Endodermal cell (in vitro differentiated cells): ENCODE results near the gene TMEM190. TPM values are rescaled to one million over a fixed set of nuclear protein-coding genes. Genes with fewer than 3 reads are reported as not detected.
A peak's percentile ranks its signal among the peaks of the same experiment; 100 is the strongest.

Source experiments
- DNase-seq: peaks from one replicate; pipeline ENCODE4 v3.0.0-alpha.2; 2017
- H3K27ac ChIP-seq: 2 replicates; pipeline ENCODE4 v1.5.1; 2013; ENCODE audit warnings: mild to moderate bottlenecking, low read depth, low read length, moderate library complexity
- H3K27me3 ChIP-seq: 2 replicates; pipeline ENCODE4 v1.6.1; 2013; ENCODE audit warnings: mild to moderate bottlenecking, low read length, moderate library complexity; ENCODE audit not compliant: insufficient read depth, control insufficient read depth, poor library complexity, severe bottlenecking
- H3K36me3 ChIP-seq: 2 replicates; pipeline ENCODE4 v1.7.0; 2013; ENCODE audit warnings: mild to moderate bottlenecking, low read length, moderate library complexity; ENCODE audit not compliant: control insufficient read depth, insufficient read depth
- H3K4me1 ChIP-seq: one replicate; pipeline ENCODE4 v1.7.0; 2013; ENCODE audit warnings: low read length; ENCODE audit not compliant: control insufficient read depth, insufficient read depth
- H3K4me3 ChIP-seq: 2 replicates; pipeline ENCODE4 v1.5.1; 2013; ENCODE audit warnings: mild to moderate bottlenecking, low read length, moderate library complexity
- H3K9ac ChIP-seq: 2 replicates; pipeline ENCODE4 v1.6.1; 2013; ENCODE audit warnings: mild to moderate bottlenecking, low read length, moderate library complexity; ENCODE audit not compliant: poor library complexity, severe bottlenecking; ENCODE audit errors: extremely low read depth
- H3K9me3 ChIP-seq: 2 replicates; pipeline ENCODE4 v1.6.1; 2013; ENCODE audit warnings: mild to moderate bottlenecking, low read length, moderate library complexity; ENCODE audit not compliant: control insufficient read depth
- H3K27ac Mint-ChIP-seq: 2 replicates; pipeline ENCODE4 v1.8.0; 2020; ENCODE audit warnings: mixed read lengths
- H3K27me3 Mint-ChIP-seq: 2 replicates; pipeline ENCODE4 v1.8.0; 2021; ENCODE audit warnings: mild to moderate bottlenecking, mixed read lengths; ENCODE audit not compliant: insufficient read depth
- H3K36me3 Mint-ChIP-seq: 2 replicates; pipeline ENCODE4 v1.8.0; 2020; ENCODE audit warnings: low read depth, mixed read lengths
- H3K4me1 Mint-ChIP-seq: 2 replicates; pipeline ENCODE4 v1.8.0; 2020; ENCODE audit warnings: mixed read lengths
- H3K4me3 Mint-ChIP-seq: 2 replicates; pipeline ENCODE4 v1.8.0; 2020; ENCODE audit warnings: mild to moderate bottlenecking, moderate library complexity, mixed read lengths
- H3K9me3 Mint-ChIP-seq: 2 replicates; pipeline ENCODE4 v1.8.0; 2020; ENCODE audit warnings: mild to moderate bottlenecking, mixed read lengths
- CTCF ChIP-seq: fragments of 200-600 bp; sonication (generic); conservative IDR thresholded peaks from 2 replicates; pipeline ENCODE4 v1.5.0; 2021; ENCODE audit warnings: antibody characterized with exemption, mild to moderate bottlenecking
- WGBS, 2 experiments: methylation state at CpG; one replicate each; pipeline versions ENCODE4 v1.1.5 to v1.1.7; 2013; ENCODE audit warnings: missing lambda C conversion rate in 2 of 2, mixed read lengths in 1 of 2; ENCODE audit not compliant: insufficient coverage in 1 of 2, insufficient read length in 1 of 2; 5-methylcytosine and 5-hydroxymethylcytosine counted together
- total RNA-seq, 2 donors: library from RNA; stranded (reverse); fragmentation: NEBNext Ultra II Directional in 1 of 2; extraction: Animal tissue kit (Norgen Biotek cat#: 25700) in 1 of 2; gene quantifications; 2 replicates in 1 of 2; 3 replicates in 1 of 2; pipeline ENCODE4 v1.2.1, GENCODE V29; 2021

Gene TMEM190
- total RNA-seq, 2 donors from 2014 or later = 1.2 TPM; not detected in 1

DNA sequence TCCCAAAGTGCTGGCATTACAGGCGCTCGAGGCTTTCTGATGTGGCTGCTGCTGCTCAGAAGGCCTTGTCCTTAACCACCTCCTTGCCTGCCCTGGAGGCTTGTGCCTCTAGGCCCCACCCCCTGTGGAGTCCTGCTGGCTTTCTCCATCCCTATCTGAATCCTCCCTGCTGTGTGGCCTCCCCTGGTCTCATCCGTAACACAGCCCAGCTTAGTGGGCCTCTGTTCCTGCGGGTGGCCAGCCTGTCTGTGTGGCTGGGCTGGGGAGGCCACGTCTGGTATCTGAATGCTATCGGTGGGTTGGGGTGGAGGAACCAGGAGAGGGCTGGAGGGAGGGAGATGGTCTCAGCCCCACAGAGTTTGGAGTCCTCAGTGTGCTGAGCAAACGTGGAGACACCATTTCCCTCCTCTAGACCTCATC lies 13.8 kb downstream of the TMEM190 start:
- Histone ChIP-seq H3K4me1 (peaks cover 21% of the 10 kb centered on the region), H3K27ac (no peak overlapping the region), H3K9me3 (no peaks in the 10 kb centered on the region), H3K4me3 (no peak overlapping the region), H3K9ac (no peak overlapping the region), H3K27me3 (no peaks in the 10 kb centered on the region), H3K36me3 (peaks cover 49% of the 10 kb centered on the region)
- Mint-ChIP-seq H3K27me3 (no peaks in the 10 kb centered on the region), H3K27ac (peak overlapping the region; percentile 76), H3K4me1 (peaks cover 39% of the 10 kb centered on the region), H3K36me3 (peaks cover 43% of the 10 kb centered on the region), H3K9me3 (no peaks in the 10 kb centered on the region), H3K4me3 (no peak overlapping the region)
- WGBS, 2 experiments = 76 to 83% methylated on average over 2 to 7 of the region's 7 CpGs
- peak; percentile 77 for DNase-seq
- TF ChIP-seq CTCF = no peak

GRCh38 chr19:55391191-55391670 lies 14.6 kb downstream of the TMEM190 start:
- Mint-ChIP-seq H3K36me3 (peaks cover 40% of the 10 kb centered on the region), H3K4me1 (peaks cover 39% of the 10 kb centered on the region), H3K9me3 (no peaks in the 10 kb centered on the region), H3K27ac (no peak overlapping the region), H3K4me3 (no peak overlapping the region), H3K27me3 (no peaks in the 10 kb centered on the region)
- H3K9me3 ChIP-seq = no peaks in the 10 kb centered on the region
- H3K4me1 ChIP-seq = peaks cover 21% of the 10 kb centered on the region
- H3K27me3 ChIP-seq = no peaks in the 10 kb centered on the region
- no peak for TF ChIP-seq CTCF
- no peak for DNase-seq
- H3K4me3 ChIP-seq = no peak overlapping the region
- 90 to 92% methylated on average over 10 to 12 of the region's 12 CpGs for WGBS, 2 experiments
- no peak overlapping the region for H3K9ac ChIP-seq
- H3K36me3 ChIP-seq = peaks cover 49% of the 10 kb centered on the region
- no peak overlapping the region for H3K27ac ChIP-seq

- Histone ChIP-seq H3K36me3 (peaks cover 43% of the 10 kb centered on the region), H3K27ac (peak overlapping the region; percentile 37), H3K4me1 (peaks cover 21% of the 10 kb centered on the region), H3K9ac (no peak overlapping the region), H3K9me3 (no peaks in the 10 kb centered on the region), H3K4me3 (no peak overlapping the region), H3K27me3 (no peaks in the 10 kb centered on the region)
- peaks cover 34% of the 10 kb centered on the region for H3K4me1 Mint-ChIP-seq
- TF ChIP-seq CTCF = no peak
- 64 to 70% methylated on average over 14 to 18 of the region's 18 CpGs for WGBS, 2 experiments
- no peak overlapping the region for H3K27ac Mint-ChIP-seq
- H3K4me3 Mint-ChIP-seq = no peak overlapping the region
- H3K9me3 Mint-ChIP-seq = no peaks in the 10 kb centered on the region
- no peak for DNase-seq
- peaks cover 33% of the 10 kb centered on the region for H3K36me3 Mint-ChIP-seq
- H3K27me3 Mint-ChIP-seq = no peaks in the 10 kb centered on the region
Observed at GRCh38 chr19:55391702-55392615, 15.3 kb downstream of the TMEM190 start.
